ENCODE measurements around the gene COG5.

DNA sequence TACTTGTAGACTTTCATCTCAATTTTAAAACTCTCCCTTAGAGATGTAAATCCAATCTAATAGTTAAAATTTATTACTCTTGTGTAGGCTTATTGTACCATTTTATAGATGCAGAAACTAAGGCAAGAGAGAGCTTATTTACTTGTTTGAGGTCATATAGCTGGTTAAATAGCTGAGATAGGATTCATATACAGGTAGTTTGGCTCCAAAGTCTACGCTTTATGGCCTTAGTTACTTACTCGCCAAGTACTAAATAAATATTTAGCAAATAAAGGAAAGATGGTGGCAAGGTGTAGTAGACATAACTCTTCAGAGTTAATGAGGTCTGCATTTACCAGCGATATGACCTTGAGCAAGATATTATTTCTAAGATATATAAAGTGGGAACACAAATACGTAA, 308.1 kb downstream of the COG5 start:
- no peak for TF ChIP-seq CTCF (conservative IDR thresholded peaks at IDR 0.05; ENCODE audit: low read length)
- no peak for TF ChIP-seq EZH2phosphoT487 (IDR thresholded peaks at IDR 0.05; ENCODE audit: borderline replicate concordance, low read depth, low read length)

Data from OCI-LY7 (cell line).